ENCODE measurements around the gene AKAP8L.

Gene AKAP8L

GRCh38 chr19:15394426-15394825 lies 24.4 kb downstream of the AKAP8L start:
- H3K27ac ChIP-seq (ENCODE audit: low read depth, low read length): no peak overlapping the region
- no peak overlapping the region for H3K4me3 ChIP-seq (ENCODE audit: low read depth, low read length)
- H3K36me3 ChIP-seq (ENCODE audit: control insufficient read depth, insufficient read depth, low read length): peaks cover 79% of the 10 kb centered on the region
- H3K4me1 ChIP-seq (ENCODE audit: control insufficient read depth, insufficient read depth, low read length): no peaks in the 10 kb centered on the region
- no peak overlapping the region for H3K9ac ChIP-seq (ENCODE audit: low read length)
- H3K27me3 ChIP-seq (ENCODE audit: control insufficient read depth, insufficient read depth, low read length): no peaks in the 10 kb centered on the region
- no peaks in the 10 kb centered on the region for H3K9me3 ChIP-seq (ENCODE audit: control insufficient read depth, insufficient read depth, low read depth, low read length)

GRCh38 chr19:15393963-15394362 lies 24.8 kb downstream of the AKAP8L start:
- Histone ChIP-seq H3K4me1 (ENCODE audit: control insufficient read depth, insufficient read depth, low read length) (no peaks in the 10 kb centered on the region), H3K36me3 (ENCODE audit: control insufficient read depth, insufficient read depth, low read length) (peaks cover 77% of the 10 kb centered on the region), H3K4me3 (ENCODE audit: low read depth, low read length) (no peak overlapping the region), H3K9me3 (ENCODE audit: control insufficient read depth, insufficient read depth, low read depth, low read length) (no peaks in the 10 kb centered on the region), H3K27ac (ENCODE audit: low read depth, low read length) (no peak overlapping the region), H3K27me3 (ENCODE audit: control insufficient read depth, insufficient read depth, low read length) (no peaks in the 10 kb centered on the region), H3K9ac (ENCODE audit: low read length) (no peak overlapping the region)

GRCh38 chr19:15390814-15391213 lies 28.0 kb downstream of the AKAP8L start:
- no peaks in the 10 kb centered on the region for H3K4me1 ChIP-seq (ENCODE audit: control insufficient read depth, insufficient read depth, low read length)
- H3K9me3 ChIP-seq (ENCODE audit: control insufficient read depth, insufficient read depth, low read depth, low read length): no peaks in the 10 kb centered on the region
- H3K4me3 ChIP-seq (ENCODE audit: low read depth, low read length): no peak overlapping the region
- no peak overlapping the region for H3K9ac ChIP-seq (ENCODE audit: low read length)
- no peaks in the 10 kb centered on the region for H3K27me3 ChIP-seq (ENCODE audit: control insufficient read depth, insufficient read depth, low read length)
- no peak overlapping the region for H3K27ac ChIP-seq (ENCODE audit: low read depth, low read length)
- peaks cover 57% of the 10 kb centered on the region for H3K36me3 ChIP-seq (ENCODE audit: control insufficient read depth, insufficient read depth, low read length)

GRCh38 chr19:15381864-15382263 lies 36.9 kb downstream of the AKAP8L start:
- peaks cover 19% of the 10 kb centered on the region for H3K36me3 ChIP-seq (ENCODE audit: control insufficient read depth, insufficient read depth, low read length)
- H3K4me1 ChIP-seq (ENCODE audit: control insufficient read depth, insufficient read depth, low read length): peaks cover 19% of the 10 kb centered on the region; the same call in 1 of the 2 replicates
- no peaks in the 10 kb centered on the region for H3K9me3 ChIP-seq (ENCODE audit: control insufficient read depth, insufficient read depth, low read depth, low read length)
- H3K9ac ChIP-seq (ENCODE audit: low read length): no peak overlapping the region
- no peak overlapping the region for H3K4me3 ChIP-seq (ENCODE audit: low read depth, low read length)
- no peak overlapping the region for H3K27ac ChIP-seq (ENCODE audit: low read depth, low read length)
- H3K27me3 ChIP-seq (ENCODE audit: control insufficient read depth, insufficient read depth, low read length): no peaks in the 10 kb centered on the region

GRCh38 chr19:15381429-15381828 lies 37.4 kb downstream of the AKAP8L start:
- peaks cover 15% of the 10 kb centered on the region for H3K36me3 ChIP-seq (ENCODE audit: control insufficient read depth, insufficient read depth, low read length)
- no peak overlapping the region for H3K27ac ChIP-seq (ENCODE audit: low read depth, low read length)
- H3K4me1 ChIP-seq (ENCODE audit: control insufficient read depth, insufficient read depth, low read length): peaks cover 21% of the 10 kb centered on the region; the same call in 1 of the 2 replicates
- H3K27me3 ChIP-seq (ENCODE audit: control insufficient read depth, insufficient read depth, low read length): no peaks in the 10 kb centered on the region
- H3K9ac ChIP-seq (ENCODE audit: low read length): no peak overlapping the region
- peak overlapping the region; percentile 98; the same call in 1 of the 2 replicates for H3K4me3 ChIP-seq (ENCODE audit: low read depth, low read length)
- H3K9me3 ChIP-seq (ENCODE audit: control insufficient read depth, insufficient read depth, low read depth, low read length): no peaks in the 10 kb centered on the region

- H3K27ac ChIP-seq (ENCODE audit: low read depth, low read length): peak overlapping the region; percentile 80; the same call in 1 of the 2 replicates
- no peaks in the 10 kb centered on the region for H3K9me3 ChIP-seq (ENCODE audit: control insufficient read depth, insufficient read depth, low read depth, low read length)
- H3K36me3 ChIP-seq (ENCODE audit: control insufficient read depth, insufficient read depth, low read length): peaks cover 12% of the 10 kb centered on the region
- no peaks in the 10 kb centered on the region for H3K27me3 ChIP-seq (ENCODE audit: control insufficient read depth, insufficient read depth, low read length)
- peak overlapping the region; percentile 85 for H3K9ac ChIP-seq (ENCODE audit: low read length)
- peaks cover 21% of the 10 kb centered on the region; the same call in 1 of the 2 replicates for H3K4me1 ChIP-seq (ENCODE audit: control insufficient read depth, insufficient read depth, low read length)
- H3K4me3 ChIP-seq (ENCODE audit: low read depth, low read length): peak overlapping the region; percentile 98
Measured at GRCh38 chr19:15379999-15380647, 38.7 kb downstream of the AKAP8L start.

GRCh38 chr19:15379083-15379998 lies 39.4 kb downstream of the AKAP8L start, which contains the start of gene AKAP8:
Gene AKAP8, minus strand, starts transcription at chr19:15379787. Its CDS starts 56 bp downstream, at chr19:15379731.
- H3K4me3 ChIP-seq (ENCODE audit: low read depth, low read length): peak within 1 kb of the TSS; percentile 98
- peak within 1 kb of the TSS; percentile 99 for H3K27ac ChIP-seq (ENCODE audit: low read depth, low read length)
- peaks cover 20% of the 10 kb centered on the region for H3K36me3 ChIP-seq (ENCODE audit: control insufficient read depth, insufficient read depth, low read length)

GRCh38 chr19:15378534-15379082 lies 40.2 kb downstream of the AKAP8L start:
- Histone ChIP-seq H3K4me1 (ENCODE audit: control insufficient read depth, insufficient read depth, low read length) (peaks cover 21% of the 10 kb centered on the region; the same call in 1 of the 2 replicates), H3K9ac (ENCODE audit: low read length) (peak overlapping the region; percentile 98), H3K4me3 (ENCODE audit: low read depth, low read length) (peak overlapping the region; percentile 98), H3K9me3 (ENCODE audit: control insufficient read depth, insufficient read depth, low read depth, low read length) (no peaks in the 10 kb centered on the region), H3K36me3 (ENCODE audit: control insufficient read depth, insufficient read depth, low read length) (peaks cover 27% of the 10 kb centered on the region), H3K27ac (ENCODE audit: low read depth, low read length) (peak overlapping the region; percentile 99), H3K27me3 (ENCODE audit: control insufficient read depth, insufficient read depth, low read length) (no peaks in the 10 kb centered on the region)

More at GRCh38 chr19:15379083-15379998, 39.4 kb downstream of the AKAP8L start, which contains the start of gene AKAP8:
- Histone ChIP-seq H3K27me3 (ENCODE audit: control insufficient read depth, insufficient read depth, low read length) (no peaks in the 10 kb centered on the region), H3K9ac (ENCODE audit: low read length) (peak within 1 kb of the TSS; percentile 98), H3K4me1 (ENCODE audit: control insufficient read depth, insufficient read depth, low read length) (peaks cover 21% of the 10 kb centered on the region; the same call in 1 of the 2 replicates), H3K9me3 (ENCODE audit: control insufficient read depth, insufficient read depth, low read depth, low read length) (no peaks in the 10 kb centered on the region)

- Histone ChIP-seq H3K27ac (ENCODE audit: low read depth, low read length) (no peak overlapping the region), H3K4me1 (ENCODE audit: control insufficient read depth, insufficient read depth, low read length) (peaks cover 12% of the 10 kb centered on the region; the same call in 1 of the 2 replicates), H3K4me3 (ENCODE audit: low read depth, low read length) (no peak overlapping the region), H3K36me3 (ENCODE audit: control insufficient read depth, insufficient read depth, low read length) (peaks cover 53% of the 10 kb centered on the region), H3K27me3 (ENCODE audit: control insufficient read depth, insufficient read depth, low read length) (no peaks in the 10 kb centered on the region), H3K9ac (ENCODE audit: low read length) (no peak overlapping the region), H3K9me3 (ENCODE audit: control insufficient read depth, insufficient read depth, low read depth, low read length) (no peaks in the 10 kb centered on the region)
Measured at GRCh38 chr19:15374796-15375440, 43.9 kb downstream of the AKAP8L start.

- no peaks in the 10 kb centered on the region for H3K9me3 ChIP-seq (ENCODE audit: control insufficient read depth, insufficient read depth, low read depth, low read length)
- H3K4me1 ChIP-seq (ENCODE audit: control insufficient read depth, insufficient read depth, low read length): peaks cover 12% of the 10 kb centered on the region; the same call in 1 of the 2 replicates
- peaks cover 61% of the 10 kb centered on the region for H3K36me3 ChIP-seq (ENCODE audit: control insufficient read depth, insufficient read depth, low read length)
- no peaks in the 10 kb centered on the region for H3K27me3 ChIP-seq (ENCODE audit: control insufficient read depth, insufficient read depth, low read length)
- H3K9ac ChIP-seq (ENCODE audit: low read length): no peak overlapping the region
- H3K4me3 ChIP-seq (ENCODE audit: low read depth, low read length): no peak overlapping the region
- no peak overlapping the region for H3K27ac ChIP-seq (ENCODE audit: low read depth, low read length)
Measured at GRCh38 chr19:15374105-15374651, 44.6 kb downstream of the AKAP8L start.

Measured in HUES6 (cell line).